WTC11 (cell line): ENCODE measurements around the gene TRIM17. TPM values are rescaled to one million over a fixed set of nuclear protein-coding genes. Genes with fewer than 3 reads are reported as not detected.

Experiments used
- ATAC-seq: fragments of 200-7000 bp; cut with Tn5 transposase; 2 replicates; pipeline ENCODE4 v1.10.0; 2021; ENCODE audit warnings: mild to moderate bottlenecking, moderate library complexity
- CTCF ChIA-PET: fragments of 300-600 bp; sonication (Branson Sonifier 250); formaldehyde crosslinking; loops from one replicate; lab custom pipeline; 2021; ENCODE audit warnings: antibody characterized with exemption; lab: Charles Lee
- POLR2A ChIA-PET: fragments of 350-600 bp; sonication (Branson Sonifier 250); formaldehyde crosslinking; loops from one replicate; lab custom pipeline; 2021; ENCODE audit warnings: antibody characterized with exemption; lab: Charles Lee
- DNase-seq: peaks from one replicate; pipeline ENCODE4 v3.0.0; 2021; ENCODE audit warnings: low spot score
- H3K27ac Mint-ChIP-seq: 2 replicates; pipeline ENCODE4 v1.8.0; 2021; ENCODE audit warnings: mixed read lengths
- H3K27me3 Mint-ChIP-seq: 2 replicates; pipeline ENCODE4 v1.8.0; 2021; ENCODE audit warnings: low read depth, mild to moderate bottlenecking, moderate library complexity, mixed read lengths
- H3K36me3 Mint-ChIP-seq: 2 replicates; pipeline ENCODE4 v1.8.0; 2021; ENCODE audit warnings: mixed read lengths
- H3K4me1 Mint-ChIP-seq: 2 replicates; pipeline ENCODE4 v1.8.0; 2022; ENCODE audit warnings: mixed read lengths
- H3K4me3 Mint-ChIP-seq: 2 replicates; pipeline ENCODE4 v1.8.0; 2021; ENCODE audit warnings: mild to moderate bottlenecking, moderate library complexity, mixed read lengths
- H3K9me3 Mint-ChIP-seq: 2 replicates; pipeline ENCODE4 v1.8.0; 2021; ENCODE audit warnings: mixed read lengths
- ESRRA ChIP-seq: sonication (generic); formaldehyde crosslinking; IDR thresholded peaks from 2 replicates; pipeline ENCODE4 v1.8.1; 2022; ENCODE audit warnings: mild to moderate bottlenecking, missing genetic modification reagents, borderline replicate concordance
- FOXJ3 ChIP-seq: sonication (generic); formaldehyde crosslinking; IDR thresholded peaks from 2 replicates; pipeline ENCODE4 v1.9.0; 2021; ENCODE audit warnings: missing genetic modification reagents, mild to moderate bottlenecking, borderline replicate concordance
- HMGA2 ChIP-seq: fragments of 250-450 bp; sonication (Bioruptor Pico); IDR thresholded peaks from 2 replicates; pipeline ENCODE4 v1.4.0; 2021; ENCODE audit warnings: mild to moderate bottlenecking, moderate library complexity
- IRF2 ChIP-seq: sonication (generic); formaldehyde crosslinking; IDR thresholded peaks from 2 replicates; pipeline ENCODE4 v1.8.0; 2022; ENCODE audit warnings: low read depth, missing genetic modification reagents, borderline replicate concordance
- KAT7 ChIP-seq: sonication (generic); formaldehyde crosslinking; IDR thresholded peaks from 2 replicates; pipeline ENCODE4 v1.8.1; 2023; ENCODE audit warnings: missing genetic modification reagents, mild to moderate bottlenecking, borderline replicate concordance
- NR1H2 ChIP-seq: sonication (generic); formaldehyde crosslinking; IDR thresholded peaks from 2 replicates; pipeline ENCODE4 v1.9.0; 2021; ENCODE audit warnings: mild to moderate bottlenecking, moderate library complexity, missing genetic modification reagents
- NR2C2 ChIP-seq: sonication (generic); formaldehyde crosslinking; IDR thresholded peaks from 2 replicates; pipeline ENCODE4 v1.8.0; 2022; ENCODE audit warnings: mild to moderate bottlenecking, missing genetic modification reagents
- NR3C1 ChIP-seq: sonication (generic); formaldehyde crosslinking; conservative IDR thresholded peaks from 2 replicates; pipeline ENCODE4 v1.8.1; 2023; ENCODE audit warnings: low read depth, mild to moderate bottlenecking, missing genetic modification reagents
- OVOL2 ChIP-seq: fragments of 250-450 bp; sonication (Bioruptor Pico); IDR thresholded peaks from 2 replicates; pipeline ENCODE4 v1.9.0; 2021; ENCODE audit warnings: mild to moderate bottlenecking, borderline replicate concordance
- RORB ChIP-seq: fragments of 250-450 bp; sonication (Bioruptor Pico); IDR thresholded peaks from 2 replicates; pipeline ENCODE4 v1.9.0; 2021; ENCODE audit warnings: mild to moderate bottlenecking
- TEAD4 ChIP-seq: sonication (generic); formaldehyde crosslinking; IDR thresholded peaks from 2 replicates; pipeline ENCODE4 v1.8.0; 2022; ENCODE audit warnings: mild to moderate bottlenecking, missing genetic modification reagents
- ZNF121 ChIP-seq: sonication (generic); formaldehyde crosslinking; IDR thresholded peaks from 2 replicates; pipeline ENCODE4 v1.8.0; 2023; ENCODE audit warnings: missing genetic modification reagents
- ZNF138 ChIP-seq: sonication (generic); formaldehyde crosslinking; conservative IDR thresholded peaks from 2 replicates; pipeline ENCODE4 v1.8.1; 2022; ENCODE audit warnings: mild to moderate bottlenecking, moderate library complexity, missing genetic modification reagents
- ZNF232 ChIP-seq: sonication (generic); formaldehyde crosslinking; IDR thresholded peaks from 2 replicates; pipeline ENCODE4 v1.8.0; 2022; ENCODE audit warnings: mild to moderate bottlenecking, missing genetic modification reagents
- ZNF671 ChIP-seq: fragments of 250-450 bp; sonication (Bioruptor Pico); IDR thresholded peaks from 2 replicates; pipeline ENCODE4 v1.8.0; 2021; ENCODE audit warnings: mild to moderate bottlenecking
- ZSCAN18 ChIP-seq: fragments of 250-450 bp; sonication (Bioruptor Pico); IDR thresholded peaks from 2 replicates; pipeline ENCODE4 v2.1.2; 2022; ENCODE audit warnings: mild to moderate bottlenecking, moderate library complexity
- total RNA-seq: library from RNA; stranded (reverse); gene quantifications from 3 replicates; pipeline ENCODE4 v1.2.3, GENCODE V29; 2021
- TF ChIP-seq, protein P1 (sequence below): sonication (generic); formaldehyde crosslinking; IDR thresholded peaks from 2 replicates; pipeline ENCODE4 v1.8.1; 2023; ENCODE audit warnings: mild to moderate bottlenecking, moderate library complexity, missing genetic modification reagents
- TF ChIP-seq, protein P2 (sequence below): sonication (generic); formaldehyde crosslinking; IDR thresholded peaks from 2 replicates; pipeline ENCODE4 v1.8.0; 2022; ENCODE audit warnings: missing genetic modification reagents
- TF ChIP-seq, protein P3 (sequence below): sonication (generic); formaldehyde crosslinking; IDR thresholded peaks from 2 replicates; pipeline ENCODE4 v1.8.0; 2022; ENCODE audit warnings: mild to moderate bottlenecking, missing genetic modification reagents
- TF ChIP-seq, protein P4 (sequence below): fragments of 200-600 bp; IDR thresholded peaks from 2 replicates; pipeline ENCODE4 v1.8.0; 2022; ENCODE audit warnings: antibody characterized with exemption
- TF ChIP-seq, protein P5 (sequence below): sonication (generic); formaldehyde crosslinking; IDR thresholded peaks from 2 replicates; pipeline ENCODE4 v1.8.0; 2022; ENCODE audit warnings: mild to moderate bottlenecking, missing genetic modification reagents
- TF ChIP-seq, protein P6 (sequence below): sonication (generic); formaldehyde crosslinking; IDR thresholded peaks from 2 replicates; pipeline ENCODE4 v1.8.1; 2023; ENCODE audit warnings: mild to moderate bottlenecking, missing genetic modification reagents, moderate library complexity

The TRIM17 gene
- total RNA-seq, 1 experiment from 2014 or later, result 2.6 TPM

DNA sequence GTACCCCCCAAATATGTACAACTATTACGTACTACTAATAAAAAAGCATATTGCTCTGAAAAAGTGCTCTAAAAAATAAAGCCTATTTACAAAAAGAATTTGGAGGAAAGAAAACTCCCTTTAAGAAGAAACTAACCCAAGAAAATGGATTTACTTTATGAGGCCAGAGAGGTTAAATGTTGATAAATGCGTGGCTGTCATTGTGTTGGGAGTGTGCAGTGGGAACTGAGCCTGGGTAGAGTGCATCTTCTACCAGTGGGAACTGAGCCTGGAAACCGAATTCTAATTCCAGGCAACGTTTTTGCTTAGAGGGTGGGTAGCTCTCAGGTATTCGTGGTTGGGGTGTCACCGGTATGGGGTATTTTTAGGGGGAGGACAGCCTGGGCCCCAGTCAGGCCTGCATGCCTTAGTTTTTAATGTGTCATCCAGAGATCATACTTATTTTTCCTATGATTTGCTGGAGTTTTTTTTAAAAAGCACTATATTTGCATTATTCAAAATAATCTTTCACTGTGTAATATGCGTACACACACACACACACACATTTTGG, 46.4 kb upstream of the TRIM17 start:
- no peak for DNase-seq
- H3K27me3 Mint-ChIP-seq, result peaks cover 56% of the 10 kb centered on the region
- POLR2A ChIA-PET, result interaction anchor here (0.6 to 2.2 kb wide), 3 partner anchors 10 to 56 kb away, joined by 3 to 11 read pairs (median 6); partner anchors contain the start of genes RNF187 and TRIM11
- peaks cover 40% of the 10 kb centered on the region for H3K4me1 Mint-ChIP-seq
- ATAC-seq, result no peak
- H3K9me3 Mint-ChIP-seq, result no peaks in the 10 kb centered on the region
- peak overlapping the region; percentile 89 for H3K4me3 Mint-ChIP-seq
- TF ChIP-seq KAT7 (CRISPR knock-in tag) (no peak), OVOL2 (CRISPR knock-in tag) (no peak), RORB (CRISPR knock-in tag) (no peak), NR2C2 (CRISPR knock-in tag) (no peak), ZNF121 (CRISPR knock-in tag) (no peak), TEAD4 (CRISPR knock-in tag) (no peak), NR3C1 (no peak), ZNF671 (no peak), ZNF232 (CRISPR knock-in tag) (no peak), FOXJ3 (CRISPR knock-in tag) (no peak)
- TF ChIP-seq, protein P1, sequence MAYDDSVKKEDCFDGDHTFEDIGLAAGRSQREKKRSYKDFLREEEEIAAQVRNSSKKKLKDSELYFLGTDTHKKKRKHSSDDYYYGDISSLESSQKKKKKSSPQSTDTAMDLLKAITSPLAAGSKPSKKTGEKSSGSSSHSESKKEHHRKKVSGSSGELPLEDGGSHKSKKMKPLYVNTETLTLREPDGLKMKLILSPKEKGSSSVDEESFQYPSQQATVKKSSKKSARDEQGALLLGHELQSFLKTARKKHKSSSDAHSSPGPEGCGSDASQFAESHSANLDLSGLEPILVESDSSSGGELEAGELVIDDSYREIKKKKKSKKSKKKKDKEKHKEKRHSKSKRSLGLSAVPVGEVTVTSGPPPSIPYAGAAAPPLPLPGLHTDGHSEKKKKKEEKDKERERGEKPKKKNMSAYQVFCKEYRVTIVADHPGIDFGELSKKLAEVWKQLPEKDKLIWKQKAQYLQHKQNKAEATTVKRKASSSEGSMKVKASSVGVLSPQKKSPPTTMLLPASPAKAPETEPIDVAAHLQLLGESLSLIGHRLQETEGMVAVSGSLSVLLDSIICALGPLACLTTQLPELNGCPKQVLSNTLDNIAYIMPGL (CRISPR knock-in tag), result no peak
- TF ChIP-seq, protein P2, sequence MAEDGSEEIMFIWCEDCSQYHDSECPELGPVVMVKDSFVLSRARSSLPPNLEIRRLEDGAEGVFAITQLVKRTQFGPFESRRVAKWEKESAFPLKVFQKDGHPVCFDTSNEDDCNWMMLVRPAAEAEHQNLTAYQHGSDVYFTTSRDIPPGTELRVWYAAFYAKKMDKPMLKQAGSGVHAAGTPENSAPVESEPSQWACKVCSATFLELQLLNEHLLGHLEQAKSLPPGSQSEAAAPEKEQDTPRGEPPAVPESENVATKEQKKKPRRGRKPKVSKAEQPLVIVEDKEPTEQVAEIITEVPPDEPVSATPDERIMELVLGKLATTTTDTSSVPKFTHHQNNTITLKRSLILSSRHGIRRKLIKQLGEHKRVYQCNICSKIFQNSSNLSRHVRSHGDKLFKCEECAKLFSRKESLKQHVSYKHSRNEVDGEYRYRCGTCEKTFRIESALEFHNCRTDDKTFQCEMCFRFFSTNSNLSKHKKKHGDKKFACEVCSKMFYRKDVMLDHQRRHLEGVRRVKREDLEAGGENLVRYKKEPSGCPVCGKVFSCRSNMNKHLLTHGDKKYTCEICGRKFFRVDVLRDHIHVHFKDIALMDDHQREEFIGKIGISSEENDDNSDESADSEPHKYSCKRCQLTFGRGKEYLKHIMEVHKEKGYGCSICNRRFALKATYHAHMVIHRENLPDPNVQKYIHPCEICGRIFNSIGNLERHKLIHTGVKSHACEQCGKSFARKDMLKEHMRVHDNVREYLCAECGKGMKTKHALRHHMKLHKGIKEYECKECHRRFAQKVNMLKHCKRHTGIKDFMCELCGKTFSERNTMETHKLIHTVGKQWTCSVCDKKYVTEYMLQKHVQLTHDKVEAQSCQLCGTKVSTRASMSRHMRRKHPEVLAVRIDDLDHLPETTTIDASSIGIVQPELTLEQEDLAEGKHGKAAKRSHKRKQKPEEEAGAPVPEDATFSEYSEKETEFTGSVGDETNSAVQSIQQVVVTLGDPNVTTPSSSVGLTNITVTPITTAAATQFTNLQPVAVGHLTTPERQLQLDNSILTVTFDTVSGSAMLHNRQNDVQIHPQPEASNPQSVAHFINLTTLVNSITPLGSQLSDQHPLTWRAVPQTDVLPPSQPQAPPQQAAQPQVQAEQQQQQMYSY (CRISPR knock-in tag), result no peak
- TF ChIP-seq, protein P3, sequence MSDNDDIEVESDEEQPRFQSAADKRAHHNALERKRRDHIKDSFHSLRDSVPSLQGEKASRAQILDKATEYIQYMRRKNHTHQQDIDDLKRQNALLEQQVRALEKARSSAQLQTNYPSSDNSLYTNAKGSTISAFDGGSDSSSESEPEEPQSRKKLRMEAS, result no peak
- TF ChIP-seq, protein P4, sequence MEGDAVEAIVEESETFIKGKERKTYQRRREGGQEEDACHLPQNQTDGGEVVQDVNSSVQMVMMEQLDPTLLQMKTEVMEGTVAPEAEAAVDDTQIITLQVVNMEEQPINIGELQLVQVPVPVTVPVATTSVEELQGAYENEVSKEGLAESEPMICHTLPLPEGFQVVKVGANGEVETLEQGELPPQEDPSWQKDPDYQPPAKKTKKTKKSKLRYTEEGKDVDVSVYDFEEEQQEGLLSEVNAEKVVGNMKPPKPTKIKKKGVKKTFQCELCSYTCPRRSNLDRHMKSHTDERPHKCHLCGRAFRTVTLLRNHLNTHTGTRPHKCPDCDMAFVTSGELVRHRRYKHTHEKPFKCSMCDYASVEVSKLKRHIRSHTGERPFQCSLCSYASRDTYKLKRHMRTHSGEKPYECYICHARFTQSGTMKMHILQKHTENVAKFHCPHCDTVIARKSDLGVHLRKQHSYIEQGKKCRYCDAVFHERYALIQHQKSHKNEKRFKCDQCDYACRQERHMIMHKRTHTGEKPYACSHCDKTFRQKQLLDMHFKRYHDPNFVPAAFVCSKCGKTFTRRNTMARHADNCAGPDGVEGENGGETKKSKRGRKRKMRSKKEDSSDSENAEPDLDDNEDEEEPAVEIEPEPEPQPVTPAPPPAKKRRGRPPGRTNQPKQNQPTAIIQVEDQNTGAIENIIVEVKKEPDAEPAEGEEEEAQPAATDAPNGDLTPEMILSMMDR, result no peak
- TF ChIP-seq, all 79 proteins: peak for 0
- Mint-ChIP-seq H3K27ac (no peak overlapping the region), H3K36me3 (no peaks in the 10 kb centered on the region)
- CTCF ChIA-PET, result interaction anchor here (0.6 to 2.7 kb wide), 8 partner anchors 8 to 464 kb away, joined by 3 to 9 read pairs (median 4); no protein-coding TSS in a partner anchor

DNA sequence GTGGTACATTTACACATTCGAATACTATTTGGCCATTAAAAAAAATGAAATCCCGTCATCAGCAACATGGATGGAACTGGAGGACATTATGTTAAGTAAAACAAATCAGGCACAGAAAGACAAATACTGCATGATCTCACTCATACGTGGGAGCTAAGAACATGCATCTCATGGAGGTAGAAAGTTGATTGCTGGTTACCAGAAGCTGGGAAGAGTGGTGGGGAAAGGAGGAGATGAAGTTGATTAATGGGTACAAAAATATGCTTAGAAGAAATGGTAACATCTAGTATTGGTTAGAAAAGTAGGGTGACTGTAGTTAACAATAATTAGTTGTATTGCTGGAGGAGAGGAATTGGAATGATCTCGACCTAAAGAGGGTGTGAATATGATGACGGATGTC, 45.9 kb upstream of the TRIM17 start:
- no peak for ATAC-seq
- Mint-ChIP-seq H3K4me1 (peaks cover 40% of the 10 kb centered on the region), H3K9me3 (no peaks in the 10 kb centered on the region), H3K27me3 (peaks cover 51% of the 10 kb centered on the region), H3K36me3 (no peaks in the 10 kb centered on the region), H3K27ac (no peak overlapping the region), H3K4me3 (peak overlapping the region; percentile 89)
- CTCF ChIA-PET, result interaction anchor here (2.0 kb wide), 1 partner anchor 9 kb away, joined by 9 read pairs; no protein-coding TSS in a partner anchor
- no peak for DNase-seq
- POLR2A ChIA-PET, result no interaction called here
- no peak for TF ChIP-seq ZNF138 (CRISPR knock-in tag)
- TF ChIP-seq ESRRA (CRISPR knock-in tag), result no peak
- TF ChIP-seq IRF2 (CRISPR knock-in tag), result no peak
- TF ChIP-seq ZSCAN18 (CRISPR knock-in tag), result no peak
- TF ChIP-seq, protein P1 (CRISPR knock-in tag), result no peak
- TF ChIP-seq, protein P5, sequence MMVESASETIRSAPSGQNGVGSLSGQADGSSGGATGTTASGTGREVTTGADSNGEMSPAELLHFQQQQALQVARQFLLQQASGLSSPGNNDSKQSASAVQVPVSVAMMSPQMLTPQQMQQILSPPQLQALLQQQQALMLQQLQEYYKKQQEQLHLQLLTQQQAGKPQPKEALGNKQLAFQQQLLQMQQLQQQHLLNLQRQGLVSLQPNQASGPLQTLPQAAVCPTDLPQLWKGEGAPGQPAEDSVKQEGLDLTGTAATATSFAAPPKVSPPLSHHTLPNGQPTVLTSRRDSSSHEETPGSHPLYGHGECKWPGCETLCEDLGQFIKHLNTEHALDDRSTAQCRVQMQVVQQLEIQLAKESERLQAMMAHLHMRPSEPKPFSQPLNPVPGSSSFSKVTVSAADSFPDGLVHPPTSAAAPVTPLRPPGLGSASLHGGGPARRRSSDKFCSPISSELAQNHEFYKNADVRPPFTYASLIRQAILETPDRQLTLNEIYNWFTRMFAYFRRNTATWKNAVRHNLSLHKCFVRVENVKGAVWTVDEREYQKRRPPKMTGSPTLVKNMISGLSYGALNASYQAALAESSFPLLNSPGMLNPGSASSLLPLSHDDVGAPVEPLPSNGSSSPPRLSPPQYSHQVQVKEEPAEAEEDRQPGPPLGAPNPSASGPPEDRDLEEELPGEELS (CRISPR knock-in tag), result no peak
- TF ChIP-seq, protein P6, sequence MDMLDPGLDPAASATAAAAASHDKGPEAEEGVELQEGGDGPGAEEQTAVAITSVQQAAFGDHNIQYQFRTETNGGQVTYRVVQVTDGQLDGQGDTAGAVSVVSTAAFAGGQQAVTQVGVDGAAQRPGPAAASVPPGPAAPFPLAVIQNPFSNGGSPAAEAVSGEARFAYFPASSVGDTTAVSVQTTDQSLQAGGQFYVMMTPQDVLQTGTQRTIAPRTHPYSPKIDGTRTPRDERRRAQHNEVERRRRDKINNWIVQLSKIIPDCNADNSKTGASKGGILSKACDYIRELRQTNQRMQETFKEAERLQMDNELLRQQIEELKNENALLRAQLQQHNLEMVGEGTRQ (CRISPR knock-in tag), result no peak
- TF ChIP-seq HMGA2, result no peak
- no peak for TF ChIP-seq NR1H2 (CRISPR knock-in tag)
- TF ChIP-seq KAT7 (CRISPR knock-in tag), result no peak
